GM18868 (cell line): ENCODE data around the gene CRYGB.
"Not testable (repeated sequence)": the region's sequence is repeated elsewhere in the genome, so short reads cannot be mapped to it uniquely, and the experiment has no call there.

Experiments
- ATAC-seq: cut with Tn5 transposase; IDR thresholded peaks from one replicate; pipeline ENCODE4 v1.9.1; 2021; ENCODE audit warnings: mild to moderate bottlenecking, moderate library complexity; ENCODE audit not compliant: unreplicated experiment

The CRYGB gene

GRCh38 chr2:208150956-208151355 is 5.0 kb upstream of the CRYGB start:
- no peak for ATAC-seq

- ATAC-seq, result no peak
Observed at GRCh38 chr2:208150094-208150493, 4.1 kb upstream of the CRYGB start.

GRCh38 chr2:208148803-208149202 is 2.8 kb upstream of the CRYGB start:
- ATAC-seq, result no peak

- ATAC-seq, result no peak
Observed at GRCh38 chr2:208147759-208148158, 1.8 kb upstream of the CRYGB start.

GRCh38 chr2:208147008-208147407 is 1.1 kb upstream of the CRYGB start:
- ATAC-seq, result no peak

- no peak for ATAC-seq
Observed at GRCh38 chr2:208142925-208143799, 2.8 kb downstream of the CRYGB start.

- no peak for ATAC-seq
Observed at GRCh38 chr2:208142240-208142924, 3.6 kb downstream of the CRYGB start.

GRCh38 chr2:208139447-208139846 is 6.5 kb downstream of the CRYGB start:
- ATAC-seq, result no peak

- ATAC-seq, result not testable (repeated sequence)
Observed at GRCh38 chr2:208138334-208138733, 7.6 kb downstream of the CRYGB start.

GRCh38 chr2:208136716-208137094 is 9.3 kb downstream of the CRYGB start:
- no peak for ATAC-seq

GRCh38 chr2:208135794-208136715 is 9.9 kb downstream of the CRYGB start:
- ATAC-seq, result no peak

GRCh38 chr2:208134928-208135586 is 10.9 kb downstream of the CRYGB start:
- ATAC-seq, result peak; percentile 61

- no peak for ATAC-seq
Observed at GRCh38 chr2:208130712-208131110, 15.2 kb downstream of the CRYGB start.

- ATAC-seq, result no peak
Observed at GRCh38 chr2:208129744-208130711, 15.9 kb downstream of the CRYGB start, which contains the start of gene CRYGC. Gene CRYGC (minus strand): TSS chr2:208129828. CDS start chr2:208129792, 36 bp downstream.

GRCh38 chr2:208128136-208128535 is 17.8 kb downstream of the CRYGB start:
- ATAC-seq, result no peak

GRCh38 chr2:208127090-208127489 is 18.9 kb downstream of the CRYGB start:
- ATAC-seq, result no peak

- no peak for ATAC-seq
Observed at GRCh38 chr2:208125251-208125650, 20.7 kb downstream of the CRYGB start.

- not testable (repeated sequence) for ATAC-seq
Observed at GRCh38 chr2:208124013-208124715, 21.8 kb downstream of the CRYGB start, which contains the start of gene CRYGD. Gene CRYGD (minus strand): TSS chr2:208124524. CDS start chr2:208124473, 51 bp downstream.

GRCh38 chr2:208122248-208122647 is 23.7 kb downstream of the CRYGB start:
- ATAC-seq, result no peak
